Measurements from ENCODE around the gene RFX8.

GRCh38 chr2:101416609-101417008, 58.3 kb downstream of the RFX8 start:
- TF ChIP-seq POLR2A (IDR thresholded peaks at IDR 0.05) = no peak
- TF ChIP-seq, protein P1, sequence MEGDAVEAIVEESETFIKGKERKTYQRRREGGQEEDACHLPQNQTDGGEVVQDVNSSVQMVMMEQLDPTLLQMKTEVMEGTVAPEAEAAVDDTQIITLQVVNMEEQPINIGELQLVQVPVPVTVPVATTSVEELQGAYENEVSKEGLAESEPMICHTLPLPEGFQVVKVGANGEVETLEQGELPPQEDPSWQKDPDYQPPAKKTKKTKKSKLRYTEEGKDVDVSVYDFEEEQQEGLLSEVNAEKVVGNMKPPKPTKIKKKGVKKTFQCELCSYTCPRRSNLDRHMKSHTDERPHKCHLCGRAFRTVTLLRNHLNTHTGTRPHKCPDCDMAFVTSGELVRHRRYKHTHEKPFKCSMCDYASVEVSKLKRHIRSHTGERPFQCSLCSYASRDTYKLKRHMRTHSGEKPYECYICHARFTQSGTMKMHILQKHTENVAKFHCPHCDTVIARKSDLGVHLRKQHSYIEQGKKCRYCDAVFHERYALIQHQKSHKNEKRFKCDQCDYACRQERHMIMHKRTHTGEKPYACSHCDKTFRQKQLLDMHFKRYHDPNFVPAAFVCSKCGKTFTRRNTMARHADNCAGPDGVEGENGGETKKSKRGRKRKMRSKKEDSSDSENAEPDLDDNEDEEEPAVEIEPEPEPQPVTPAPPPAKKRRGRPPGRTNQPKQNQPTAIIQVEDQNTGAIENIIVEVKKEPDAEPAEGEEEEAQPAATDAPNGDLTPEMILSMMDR (IDR thresholded peaks at IDR 0.05) = no peak
